BLaER1 treated with 17β-estradiol and CSF1 and Interleukin-3, amounts not matched to agents 10 nM and 100 nM (cell line): ENCODE measurements around the gene TOMM7.
"Not testable (repeated sequence)": the region's sequence is repeated elsewhere in the genome, so short reads cannot be mapped to it uniquely, and the experiment has no call there.

Source experiments
- H3K27ac ChIP-seq, 11 experiments: shearing (Covaris generic); formaldehyde crosslinking; 2 replicates each; pipeline ENCODE4 v1.8.1; 2022
- H3K27me3 ChIP-seq, 11 experiments: shearing (Covaris generic); formaldehyde crosslinking; 2 replicates each; pipeline ENCODE4 v1.8.1; 2022
- H3K36me3 ChIP-seq, 11 experiments: shearing (Covaris generic); formaldehyde crosslinking; 2 replicates each; pipeline ENCODE4 v1.8.1; 2022
- H3K4me1 ChIP-seq, 10 experiments: shearing (Covaris generic); formaldehyde crosslinking; 2 replicates each; pipeline ENCODE4 v1.8.1; 2022
- H3K4me2 ChIP-seq, 11 experiments: shearing (Covaris generic); formaldehyde crosslinking; 2 replicates each; pipeline ENCODE4 v1.8.1; 2022
- H3K4me3 ChIP-seq, 10 experiments: shearing (Covaris generic); formaldehyde crosslinking; 2 replicates each; pipeline ENCODE4 v1.8.1; 2022
- H3K9ac ChIP-seq, 11 experiments: shearing (Covaris generic); formaldehyde crosslinking; 2 replicates each; pipeline ENCODE4 v1.8.1; 2022
- H3K9me3 ChIP-seq, 11 experiments: shearing (Covaris generic); formaldehyde crosslinking; replicated peaks in 1 of 11; 2 replicates each; pipeline ENCODE4 v1.8.1; 2022
- H4K20me1 ChIP-seq, 11 experiments: shearing (Covaris generic); formaldehyde crosslinking; 2 replicates each; pipeline ENCODE4 v1.8.1; 2022
- Cebpa-rat ChIP-seq, 11 experiments: shearing (Covaris generic); IDR thresholded peaks; 2 replicates each; pipeline ENCODE4 v1.8.1; 2022

Gene TOMM7

DNA sequence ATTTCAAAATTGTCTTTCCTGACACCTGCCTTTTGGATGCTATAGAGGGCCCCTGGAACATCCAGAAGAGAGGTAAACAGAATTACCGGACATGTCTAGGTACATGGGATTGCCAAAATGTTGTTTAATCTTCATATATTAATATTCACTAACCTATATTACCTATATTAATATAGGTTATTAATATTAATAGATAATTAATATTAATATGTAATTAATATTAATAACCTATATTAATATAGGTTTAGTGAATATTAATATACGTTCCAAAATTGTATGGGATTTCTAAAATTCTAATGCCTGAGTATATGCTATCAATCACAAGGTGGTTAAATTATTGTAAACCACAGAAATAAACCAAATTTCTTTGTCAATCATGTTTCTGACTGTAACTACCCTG, 17.4 kb downstream of the TOMM7 start:
- no peaks in the 10 kb centered on the region for H4K20me1 ChIP-seq
- H3K4me3 ChIP-seq: no peak overlapping the region
- H3K9ac ChIP-seq: no peak overlapping the region
- no peak for TF ChIP-seq Cebpa-rat (IDR thresholded peaks at IDR 0.05)
- no peak overlapping the region for H3K27ac ChIP-seq
- H3K27me3 ChIP-seq: no peaks in the 10 kb centered on the region
- 0 out of 20 replicates have a peak, but pooled peaks cover 0 to 5% (median 0%) of the 10 kb centered on the region in 10 experiments for H3K4me1 ChIP-seq
- peaks cover under 1 to 11% (median 5%) of the 10 kb centered on the region in 11 experiments; a peak in 15 of 22 replicates for H3K9me3 ChIP-seq
- H3K4me2 ChIP-seq: no peak overlapping the region
- H3K36me3 ChIP-seq: no peaks in the 10 kb centered on the region

DNA sequence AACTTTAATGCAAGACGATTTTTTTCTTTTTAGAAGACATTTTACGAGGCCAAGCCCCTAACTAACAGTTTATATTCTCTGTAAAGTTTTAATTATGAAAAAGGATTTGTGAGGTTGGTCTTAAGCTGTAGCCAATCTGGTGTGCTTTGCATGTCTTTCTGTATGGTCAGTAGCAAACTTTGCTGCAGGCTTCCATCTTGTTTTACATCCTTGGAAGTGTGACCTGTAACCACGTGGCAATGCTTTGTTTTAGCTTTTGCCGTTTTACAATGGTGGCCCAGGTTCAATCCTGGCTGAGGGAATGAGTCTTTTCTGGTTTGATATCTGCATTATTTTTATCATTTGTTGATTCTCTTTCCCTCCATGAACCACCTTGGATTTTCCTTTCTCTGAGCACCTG, 19.8 kb downstream of the TOMM7 start:
- peaks cover 8 to 21% (median 14%) of the 10 kb centered on the region in 11 experiments; a peak in 16 of 22 replicates for H3K9me3 ChIP-seq
- H3K27ac ChIP-seq, H3K9ac ChIP-seq, H3K4me3 ChIP-seq, H3K4me2 ChIP-seq, H3K27me3 ChIP-seq, H3K36me3 ChIP-seq, H3K4me1 ChIP-seq, H4K20me1 ChIP-seq: not testable (repeated sequence)

DNA sequence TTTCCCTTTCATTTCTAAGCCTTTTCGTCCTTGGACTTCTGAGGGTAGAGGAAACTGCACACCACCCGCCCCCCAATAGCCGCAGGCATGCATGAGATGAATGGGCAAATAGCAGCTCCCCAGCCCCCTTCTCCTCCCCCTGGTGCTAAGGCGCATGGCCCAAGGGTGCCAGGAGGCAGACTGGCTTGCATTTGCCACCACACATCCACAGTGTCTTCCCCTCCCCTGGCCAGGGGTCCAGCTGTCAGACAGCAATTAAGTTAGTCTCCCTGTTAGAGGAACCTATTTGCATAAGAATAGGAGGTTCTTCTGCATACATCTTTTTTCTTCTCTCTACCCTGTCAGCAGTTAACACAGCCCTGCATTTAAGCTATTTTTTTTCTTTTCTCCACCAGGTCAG, 20.2 kb downstream of the TOMM7 start:
- H3K9ac ChIP-seq: no peak overlapping the region
- no peak overlapping the region for H3K27ac ChIP-seq
- no peak for TF ChIP-seq Cebpa-rat (IDR thresholded peaks at IDR 0.05)
- H3K4me1 ChIP-seq: no peaks in the 10 kb centered on the region
- peaks cover 8 to 25% (median 17%) of the 10 kb centered on the region in 11 experiments; a peak in 19 of 22 replicates for H3K9me3 ChIP-seq
- H3K27me3 ChIP-seq: no peaks in the 10 kb centered on the region
- H3K4me2 ChIP-seq: no peak overlapping the region
- H3K4me3 ChIP-seq: no peak overlapping the region
- H4K20me1 ChIP-seq: no peaks in the 10 kb centered on the region
- no peaks in the 10 kb centered on the region for H3K36me3 ChIP-seq

DNA sequence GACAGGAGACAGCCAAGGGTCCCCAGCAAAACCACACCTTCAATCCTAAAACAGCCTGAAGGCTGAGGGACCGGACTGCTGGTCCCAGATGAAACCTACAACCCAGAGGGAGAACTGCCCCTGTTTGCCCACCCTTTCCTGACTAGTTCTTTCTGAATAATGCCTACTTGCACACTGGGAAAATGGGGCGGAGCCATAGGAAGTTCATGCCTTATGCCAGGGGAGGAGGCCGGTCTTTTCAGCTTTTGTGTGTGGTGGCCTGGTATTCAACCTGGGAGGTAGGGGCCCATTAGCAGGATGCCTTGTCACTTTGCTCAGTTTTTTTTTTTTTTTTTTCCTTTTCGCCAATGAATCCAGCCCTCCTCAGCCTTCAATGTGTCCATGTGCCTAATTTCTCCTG, 20.7 kb downstream of the TOMM7 start:
- H3K36me3 ChIP-seq: no peaks in the 10 kb centered on the region
- H3K4me3 ChIP-seq: no peak overlapping the region
- H3K27me3 ChIP-seq: no peaks in the 10 kb centered on the region
- no peaks in the 10 kb centered on the region for H3K4me1 ChIP-seq
- TF ChIP-seq Cebpa-rat (IDR thresholded peaks at IDR 0.05): no peak
- no peak overlapping the region for H3K9ac ChIP-seq
- H3K4me2 ChIP-seq: no peak overlapping the region
- H3K9me3 ChIP-seq: peaks cover 12 to 30% (median 22%) of the 10 kb centered on the region in 11 experiments; a peak in 20 of 22 replicates
- no peaks in the 10 kb centered on the region for H4K20me1 ChIP-seq
- H3K27ac ChIP-seq: no peak overlapping the region

- Histone ChIP-seq H3K27ac (no peak overlapping the region), H3K4me2 (no peak overlapping the region), H4K20me1 (no peaks in the 10 kb centered on the region), H3K36me3 (no peaks in the 10 kb centered on the region), H3K27me3 (no peaks in the 10 kb centered on the region), H3K4me3 (no peak overlapping the region), H3K9me3 (peaks cover 21 to 44% (median 35%) of the 10 kb centered on the region in 11 experiments), H3K9ac (no peak overlapping the region), H3K4me1 (peaks cover 0 to 2% (median 0%) of the 10 kb centered on the region in 10 experiments; a peak in 2 of 20 replicates)
- TF ChIP-seq Cebpa-rat (IDR thresholded peaks at IDR 0.05): no peak
Observed at GRCh38 chr7:22799633-22800032, 23.0 kb downstream of the TOMM7 start.

DNA sequence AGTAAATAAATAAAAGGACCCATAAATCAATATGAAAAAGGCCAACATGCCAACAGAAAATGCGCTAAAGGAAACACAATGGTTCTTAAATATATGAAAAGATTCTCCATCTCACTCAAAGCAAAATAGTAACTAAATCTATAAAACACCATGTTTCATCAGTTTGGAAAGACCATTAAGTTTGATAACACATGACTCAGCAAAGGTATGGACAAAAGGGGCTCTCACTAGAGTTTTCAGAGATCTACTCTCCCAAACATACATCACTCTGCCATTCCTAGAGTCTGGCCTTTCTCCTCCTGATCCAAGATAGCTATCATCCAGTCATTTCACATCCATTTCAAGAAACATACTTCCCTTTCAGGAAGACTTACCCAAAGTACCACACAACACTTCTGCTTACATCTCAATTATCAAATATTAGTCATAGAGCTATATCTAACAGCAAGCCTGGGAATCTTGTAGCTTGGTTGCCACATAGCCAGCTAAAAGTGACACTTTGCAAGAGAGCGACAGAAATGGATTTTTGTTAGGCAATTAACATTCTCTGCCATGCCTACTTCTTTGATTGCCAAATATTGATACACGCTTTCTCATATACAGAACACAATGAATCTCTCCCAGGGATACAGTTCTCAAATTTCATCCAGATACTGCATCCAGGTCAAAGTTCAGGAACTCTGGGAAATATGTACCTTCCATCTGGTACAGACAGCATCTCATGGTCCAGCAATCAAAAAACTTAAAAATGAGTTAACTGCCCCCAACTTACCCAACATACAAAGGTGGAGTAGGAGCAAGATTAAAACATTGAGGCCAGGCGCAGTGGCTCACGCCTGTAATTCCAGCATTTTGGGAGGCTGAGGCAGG, 28.8 kb downstream of the TOMM7 start:
- no peaks in the 10 kb centered on the region for H3K27me3 ChIP-seq
- H3K9ac ChIP-seq: no peak overlapping the region
- peaks cover 14 to 30% (median 25%) of the 10 kb centered on the region in 11 experiments for H3K9me3 ChIP-seq
- peaks cover 0 to 16% (median 0%) of the 10 kb centered on the region in 10 experiments; a peak in 5 of 20 replicates for H3K4me1 ChIP-seq
- no peaks in the 10 kb centered on the region for H3K36me3 ChIP-seq
- H3K4me2 ChIP-seq: peak overlapping the region in 2 of 11 experiments; percentile 39 to 52; a peak in 5 of 22 replicates
- H3K27ac ChIP-seq: peak overlapping the region in 1 of 11 experiments; percentile 38; a peak in 1 of 22 replicates
- H3K4me3 ChIP-seq: no peak overlapping the region
- TF ChIP-seq Cebpa-rat (IDR thresholded peaks at IDR 0.05): peak in 1 of 11 experiments; percentile 49; a peak in 1 of 22 replicates
- no peaks in the 10 kb centered on the region for H4K20me1 ChIP-seq

- no peak overlapping the region for H3K9ac ChIP-seq
- no peak for TF ChIP-seq Cebpa-rat (IDR thresholded peaks at IDR 0.05)
- H4K20me1 ChIP-seq: no peaks in the 10 kb centered on the region
- peaks cover 0 to 16% (median 2%) of the 10 kb centered on the region in 10 experiments; a peak in 6 of 20 replicates for H3K4me1 ChIP-seq
- no peaks in the 10 kb centered on the region for H3K27me3 ChIP-seq
- H3K9me3 ChIP-seq: peaks cover 8 to 23% (median 10%) of the 10 kb centered on the region in 11 experiments; a peak in 20 of 22 replicates
- H3K4me3 ChIP-seq: no peak overlapping the region
- no peaks in the 10 kb centered on the region for H3K36me3 ChIP-seq
- H3K27ac ChIP-seq: no peak overlapping the region
- H3K4me2 ChIP-seq: no peak overlapping the region
Observed at GRCh38 chr7:22791204-22792158, 31.2 kb downstream of the TOMM7 start.

- H3K9me3 ChIP-seq: peaks cover under 1 to 15% (median 6%) of the 10 kb centered on the region in 11 experiments; a peak in 17 of 22 replicates
- not testable (repeated sequence) for H3K27ac ChIP-seq, H3K4me2 ChIP-seq, H4K20me1 ChIP-seq, H3K27me3 ChIP-seq, H3K36me3 ChIP-seq, H3K4me3 ChIP-seq, H3K9ac ChIP-seq
- peaks cover 0 to 16% (median 2%) of the 10 kb centered on the region in 10 experiments; a peak in 6 of 20 replicates for H3K4me1 ChIP-seq
Observed at GRCh38 chr7:22790640-22791039, 32.0 kb downstream of the TOMM7 start.

- no peak for TF ChIP-seq Cebpa-rat (IDR thresholded peaks at IDR 0.05)
- Histone ChIP-seq H3K4me1 (peaks cover 0 to 6% (median 0%) of the 10 kb centered on the region in 10 experiments; a peak in 1 of 20 replicates), H3K36me3 (no peaks in the 10 kb centered on the region)
Observed at GRCh38 chr7:22787951-22788350, 34.7 kb downstream of the TOMM7 start.

More at GRCh38 chr7:22787951-22788350, 34.7 kb downstream of the TOMM7 start:
- H3K27me3 ChIP-seq: no peaks in the 10 kb centered on the region
- no peak overlapping the region for H3K4me2 ChIP-seq
- no peak overlapping the region for H3K4me3 ChIP-seq
- peaks cover 0 to 12% (median 6%) of the 10 kb centered on the region in 11 experiments; a peak in 5 of 22 replicates for H3K9me3 ChIP-seq
- no peaks in the 10 kb centered on the region for H4K20me1 ChIP-seq
- H3K9ac ChIP-seq: no peak overlapping the region
- H3K27ac ChIP-seq: no peak overlapping the region
